C4-2B (cell line): ENCODE data around the gene NFAT5.

Source experiments
- H3K27ac ChIP-seq: fragments of 450-650 bp; 2 replicates; pipeline ENCODE4 v1.5.1; 2017
- ZFX ChIP-seq: fragments of 450-650 bp; IDR thresholded peaks from 2 replicates; pipeline ENCODE4 v1.6.1; 2017
- TF ChIP-seq, protein P1 (sequence below): fragments of 450-650 bp; conservative IDR thresholded peaks from 2 replicates; pipeline ENCODE4 v1.5.1; 2017; ENCODE audit warnings: mild to moderate bottlenecking

NFAT5 gene

DNA sequence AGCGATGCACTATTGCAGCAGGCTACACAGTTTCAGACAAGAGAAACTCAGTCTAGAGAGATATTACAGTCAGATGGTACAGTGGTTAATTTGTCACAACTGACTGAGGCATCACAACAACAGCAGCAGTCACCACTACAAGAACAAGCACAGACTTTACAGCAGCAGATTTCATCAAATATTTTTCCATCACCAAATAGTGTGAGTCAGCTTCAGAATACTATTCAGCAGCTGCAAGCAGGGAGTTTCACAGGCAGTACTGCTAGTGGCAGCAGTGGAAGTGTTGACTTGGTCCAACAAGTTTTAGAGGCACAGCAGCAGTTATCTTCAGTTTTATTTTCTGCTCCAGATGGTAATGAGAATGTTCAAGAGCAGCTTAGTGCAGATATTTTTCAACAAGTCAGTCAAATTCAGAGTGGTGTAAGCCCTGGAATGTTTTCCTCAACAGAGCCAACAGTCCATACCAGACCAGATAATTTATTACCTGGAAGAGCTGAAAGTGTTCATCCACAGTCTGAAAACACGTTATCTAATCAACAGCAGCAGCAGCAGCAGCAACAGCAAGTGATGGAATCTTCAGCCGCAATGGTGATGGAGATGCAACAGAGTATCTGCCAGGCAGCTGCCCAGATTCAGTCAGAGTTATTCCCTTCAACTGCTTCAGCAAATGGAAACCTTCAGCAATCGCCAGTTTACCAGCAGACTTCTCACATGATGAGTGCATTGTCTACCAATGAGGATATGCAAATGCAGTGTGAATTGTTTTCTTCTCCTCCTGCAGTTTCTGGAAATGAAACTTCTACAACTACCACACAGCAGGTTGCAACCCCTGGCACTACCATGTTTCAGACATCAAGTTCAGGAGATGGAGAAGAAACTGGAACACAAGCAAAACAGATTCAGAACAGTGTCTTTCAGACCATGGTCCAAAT lies 126.5 kb downstream of the NFAT5 start:
- TF ChIP-seq, protein P1, sequence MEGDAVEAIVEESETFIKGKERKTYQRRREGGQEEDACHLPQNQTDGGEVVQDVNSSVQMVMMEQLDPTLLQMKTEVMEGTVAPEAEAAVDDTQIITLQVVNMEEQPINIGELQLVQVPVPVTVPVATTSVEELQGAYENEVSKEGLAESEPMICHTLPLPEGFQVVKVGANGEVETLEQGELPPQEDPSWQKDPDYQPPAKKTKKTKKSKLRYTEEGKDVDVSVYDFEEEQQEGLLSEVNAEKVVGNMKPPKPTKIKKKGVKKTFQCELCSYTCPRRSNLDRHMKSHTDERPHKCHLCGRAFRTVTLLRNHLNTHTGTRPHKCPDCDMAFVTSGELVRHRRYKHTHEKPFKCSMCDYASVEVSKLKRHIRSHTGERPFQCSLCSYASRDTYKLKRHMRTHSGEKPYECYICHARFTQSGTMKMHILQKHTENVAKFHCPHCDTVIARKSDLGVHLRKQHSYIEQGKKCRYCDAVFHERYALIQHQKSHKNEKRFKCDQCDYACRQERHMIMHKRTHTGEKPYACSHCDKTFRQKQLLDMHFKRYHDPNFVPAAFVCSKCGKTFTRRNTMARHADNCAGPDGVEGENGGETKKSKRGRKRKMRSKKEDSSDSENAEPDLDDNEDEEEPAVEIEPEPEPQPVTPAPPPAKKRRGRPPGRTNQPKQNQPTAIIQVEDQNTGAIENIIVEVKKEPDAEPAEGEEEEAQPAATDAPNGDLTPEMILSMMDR, result no peak
- TF ChIP-seq ZFX, result no peak
- no peak overlapping the region for H3K27ac ChIP-seq

DNA sequence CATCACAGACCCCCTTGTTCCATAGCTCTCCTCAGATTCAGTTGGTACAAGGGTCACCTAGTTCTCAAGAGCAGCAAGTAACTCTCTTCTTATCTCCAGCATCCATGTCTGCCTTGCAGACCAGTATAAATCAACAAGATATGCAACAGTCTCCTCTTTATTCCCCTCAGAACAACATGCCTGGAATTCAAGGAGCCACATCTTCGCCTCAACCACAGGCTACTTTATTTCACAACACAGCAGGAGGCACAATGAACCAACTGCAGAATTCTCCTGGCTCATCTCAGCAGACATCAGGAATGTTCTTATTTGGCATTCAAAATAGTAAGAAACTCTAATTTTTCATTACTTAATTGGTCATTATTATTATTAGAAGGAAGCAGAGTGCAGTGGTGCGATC lies 128.2 kb downstream of the NFAT5 start:
- H3K27ac ChIP-seq, result no peak overlapping the region

DNA sequence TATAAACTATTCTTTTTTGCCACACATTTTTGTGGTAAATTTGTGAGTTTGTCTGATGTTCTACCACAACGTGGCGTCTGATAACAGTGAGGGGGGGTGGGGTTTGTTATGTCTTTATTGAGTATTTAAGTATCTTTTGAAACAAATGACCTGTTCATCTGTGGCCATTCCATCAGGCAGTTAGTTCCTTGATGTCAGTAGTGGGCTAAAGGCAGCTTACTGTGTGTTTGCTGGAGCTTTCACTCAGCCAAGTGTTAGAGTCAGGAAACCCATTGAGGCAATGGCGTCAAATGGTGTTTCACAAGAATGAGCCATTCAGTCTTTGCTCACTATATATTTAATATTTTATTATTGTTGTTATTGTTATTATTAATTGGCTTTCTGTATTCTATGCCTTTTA lies 132.6 kb downstream of the NFAT5 start:
- no peak overlapping the region for H3K27ac ChIP-seq
- no peak for TF ChIP-seq ZFX
- TF ChIP-seq, protein P1, result no peak

More for the DNA sequence above, 128.2 kb downstream of the NFAT5 start:
- no peak for TF ChIP-seq ZFX
- TF ChIP-seq, protein P1, result no peak

GRCh38 chr16:69699915-69700314 lies 134.1 kb downstream of the NFAT5 start:
- TF ChIP-seq ZFX, result no peak
- TF ChIP-seq, protein P1, result no peak
- H3K27ac ChIP-seq, result no peak overlapping the region

GRCh38 chr16:69701452-69701851 lies 135.7 kb downstream of the NFAT5 start:
- H3K27ac ChIP-seq, result no peak overlapping the region
- TF ChIP-seq, protein P1, result no peak
- no peak for TF ChIP-seq ZFX

GRCh38 chr16:69701866-69702265 lies 136.1 kb downstream of the NFAT5 start:
- TF ChIP-seq, protein P1, result no peak
- TF ChIP-seq ZFX, result no peak
- no peak overlapping the region for H3K27ac ChIP-seq

- no peak overlapping the region for H3K27ac ChIP-seq
- TF ChIP-seq ZFX, result no peak
- TF ChIP-seq, protein P1, result no peak
Measured at GRCh38 chr16:69703638-69704037, 137.9 kb downstream of the NFAT5 start.
